ENCODE data around the gene ROM1.

Gene ROM1

DNA sequence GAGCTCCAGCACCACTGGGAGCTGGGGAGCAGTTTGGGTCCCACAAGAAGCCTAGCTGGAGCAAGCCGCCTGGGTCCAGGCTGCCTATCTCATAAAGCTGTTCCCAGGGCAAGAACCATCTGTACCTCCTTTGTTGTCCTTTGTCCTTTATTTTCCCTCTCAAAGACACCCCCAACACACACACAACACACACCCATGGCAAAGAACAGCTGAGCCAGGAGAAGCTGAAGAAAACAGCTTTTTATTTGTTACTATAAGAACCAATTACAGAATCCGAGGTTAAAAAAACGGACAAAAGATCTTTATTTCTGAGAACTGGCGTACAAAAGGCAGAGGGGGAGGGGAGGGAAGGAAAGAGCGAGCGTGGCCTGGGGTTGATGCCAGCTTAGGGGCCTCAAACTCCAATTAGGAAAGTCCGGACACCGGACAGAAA, 20.1 kb upstream of the ROM1 start:
- peak overlapping the region; percentile 88 for H3K27ac ChIP-seq (replicated peaks)
- no peaks in the 10 kb centered on the region for H3K27me3 ChIP-seq (ENCODE audit: insufficient read depth, poor library complexity, severe bottlenecking)
- TF ChIP-seq, protein P1, sequence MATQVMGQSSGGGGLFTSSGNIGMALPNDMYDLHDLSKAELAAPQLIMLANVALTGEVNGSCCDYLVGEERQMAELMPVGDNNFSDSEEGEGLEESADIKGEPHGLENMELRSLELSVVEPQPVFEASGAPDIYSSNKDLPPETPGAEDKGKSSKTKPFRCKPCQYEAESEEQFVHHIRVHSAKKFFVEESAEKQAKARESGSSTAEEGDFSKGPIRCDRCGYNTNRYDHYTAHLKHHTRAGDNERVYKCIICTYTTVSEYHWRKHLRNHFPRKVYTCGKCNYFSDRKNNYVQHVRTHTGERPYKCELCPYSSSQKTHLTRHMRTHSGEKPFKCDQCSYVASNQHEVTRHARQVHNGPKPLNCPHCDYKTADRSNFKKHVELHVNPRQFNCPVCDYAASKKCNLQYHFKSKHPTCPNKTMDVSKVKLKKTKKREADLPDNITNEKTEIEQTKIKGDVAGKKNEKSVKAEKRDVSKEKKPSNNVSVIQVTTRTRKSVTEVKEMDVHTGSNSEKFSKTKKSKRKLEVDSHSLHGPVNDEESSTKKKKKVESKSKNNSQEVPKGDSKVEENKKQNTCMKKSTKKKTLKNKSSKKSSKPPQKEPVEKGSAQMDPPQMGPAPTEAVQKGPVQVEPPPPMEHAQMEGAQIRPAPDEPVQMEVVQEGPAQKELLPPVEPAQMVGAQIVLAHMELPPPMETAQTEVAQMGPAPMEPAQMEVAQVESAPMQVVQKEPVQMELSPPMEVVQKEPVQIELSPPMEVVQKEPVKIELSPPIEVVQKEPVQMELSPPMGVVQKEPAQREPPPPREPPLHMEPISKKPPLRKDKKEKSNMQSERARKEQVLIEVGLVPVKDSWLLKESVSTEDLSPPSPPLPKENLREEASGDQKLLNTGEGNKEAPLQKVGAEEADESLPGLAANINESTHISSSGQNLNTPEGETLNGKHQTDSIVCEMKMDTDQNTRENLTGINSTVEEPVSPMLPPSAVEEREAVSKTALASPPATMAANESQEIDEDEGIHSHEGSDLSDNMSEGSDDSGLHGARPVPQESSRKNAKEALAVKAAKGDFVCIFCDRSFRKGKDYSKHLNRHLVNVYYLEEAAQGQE (IDR thresholded peaks at IDR 0.05; ENCODE audit: insufficient replicate concordance, low read depth): no peak
- 0 out of 2 replicates have a peak, but pooled peaks have one; percentile 23 for TF ChIP-seq POLR2AphosphoS5 (IDR thresholded peaks at IDR 0.05; ENCODE audit: low read depth)

DNA sequence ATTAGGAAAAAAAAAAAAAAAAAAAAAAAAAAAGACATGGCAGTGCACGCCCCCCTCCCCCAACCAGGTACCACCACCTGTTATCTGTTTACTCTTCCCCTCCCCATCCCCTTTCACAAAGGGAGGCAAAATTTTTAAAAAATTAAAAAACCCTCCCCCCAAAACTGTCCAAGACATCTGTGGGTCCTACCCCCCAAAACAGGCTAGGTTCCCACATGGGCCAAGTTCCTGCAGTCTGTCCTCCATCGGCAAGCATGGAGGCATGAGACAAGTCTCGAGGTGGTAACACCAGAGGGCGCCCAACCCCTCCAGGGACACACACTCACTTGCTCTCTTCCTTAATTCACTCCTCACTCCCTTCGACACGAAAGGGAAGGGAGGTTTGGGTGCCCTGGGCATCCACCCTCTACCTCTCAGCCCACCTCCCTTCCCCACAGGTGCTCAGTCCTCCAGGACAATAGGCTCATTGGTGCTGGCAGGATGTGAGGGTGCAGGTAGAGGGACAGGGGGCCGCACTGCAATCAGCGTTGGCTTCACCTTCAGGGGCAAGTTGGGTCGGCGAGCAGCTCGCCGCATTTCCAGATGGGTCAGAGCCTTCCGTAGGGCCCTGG, 19.5 kb upstream of the ROM1 start:
- DNase-seq (ENCODE audit: low read depth in 1 of 2, low spot score in 1 of 2): peak; percentile 79 to 93

More for the DNA sequence above, 20.1 kb upstream of the ROM1 start:
- DNase-seq (ENCODE audit: low read depth in 1 of 2, low spot score in 1 of 2): no peak
- no peak overlapping the region for H3K4me3 ChIP-seq (replicated peaks; ENCODE audit: insufficient read depth, low read length)

DNA sequence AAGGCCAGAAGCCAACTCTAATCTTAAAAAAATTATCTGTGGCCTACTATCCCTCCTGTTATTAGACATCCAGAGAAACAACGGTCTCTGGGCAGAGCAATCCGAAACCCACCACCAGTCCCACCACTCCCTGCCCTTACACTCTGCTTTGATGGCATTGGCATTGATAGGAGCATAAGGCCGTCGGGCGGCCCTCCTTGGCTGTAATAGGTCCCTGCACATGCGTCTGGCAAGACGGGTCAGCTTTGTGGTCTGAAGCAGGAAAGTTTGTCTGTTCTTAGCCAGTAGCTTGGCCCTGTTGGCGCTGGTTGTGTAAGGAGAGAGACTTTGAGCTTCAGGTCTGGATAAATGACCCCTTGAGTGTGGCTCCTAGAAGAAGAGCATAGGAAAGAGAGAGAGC, 17.9 kb upstream of the ROM1 start:
- no peak overlapping the region for H3K4me3 ChIP-seq (replicated peaks; ENCODE audit: insufficient read depth, low read length)
- no peak overlapping the region for H3K27ac ChIP-seq (replicated peaks)
- H3K27me3 ChIP-seq (ENCODE audit: insufficient read depth, poor library complexity, severe bottlenecking): no peaks in the 10 kb centered on the region
- no peak for DNase-seq (ENCODE audit: low read depth in 1 of 2, low spot score in 1 of 2)
- TF ChIP-seq SPI1 (IDR thresholded peaks at IDR 0.05; ENCODE audit: borderline replicate concordance, low read depth) (no peak), GABPA (IDR thresholded peaks at IDR 0.05; ENCODE audit: low read depth) (no peak), POLR2AphosphoS5 (IDR thresholded peaks at IDR 0.05; ENCODE audit: low read depth) (no peak)
- TF ChIP-seq, protein P2, sequence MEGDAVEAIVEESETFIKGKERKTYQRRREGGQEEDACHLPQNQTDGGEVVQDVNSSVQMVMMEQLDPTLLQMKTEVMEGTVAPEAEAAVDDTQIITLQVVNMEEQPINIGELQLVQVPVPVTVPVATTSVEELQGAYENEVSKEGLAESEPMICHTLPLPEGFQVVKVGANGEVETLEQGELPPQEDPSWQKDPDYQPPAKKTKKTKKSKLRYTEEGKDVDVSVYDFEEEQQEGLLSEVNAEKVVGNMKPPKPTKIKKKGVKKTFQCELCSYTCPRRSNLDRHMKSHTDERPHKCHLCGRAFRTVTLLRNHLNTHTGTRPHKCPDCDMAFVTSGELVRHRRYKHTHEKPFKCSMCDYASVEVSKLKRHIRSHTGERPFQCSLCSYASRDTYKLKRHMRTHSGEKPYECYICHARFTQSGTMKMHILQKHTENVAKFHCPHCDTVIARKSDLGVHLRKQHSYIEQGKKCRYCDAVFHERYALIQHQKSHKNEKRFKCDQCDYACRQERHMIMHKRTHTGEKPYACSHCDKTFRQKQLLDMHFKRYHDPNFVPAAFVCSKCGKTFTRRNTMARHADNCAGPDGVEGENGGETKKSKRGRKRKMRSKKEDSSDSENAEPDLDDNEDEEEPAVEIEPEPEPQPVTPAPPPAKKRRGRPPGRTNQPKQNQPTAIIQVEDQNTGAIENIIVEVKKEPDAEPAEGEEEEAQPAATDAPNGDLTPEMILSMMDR (IDR thresholded peaks at IDR 0.05; ENCODE audit: insufficient read depth, low read length): no peak
- TF ChIP-seq, protein P1 (IDR thresholded peaks at IDR 0.05; ENCODE audit: insufficient replicate concordance, low read depth): no peak

More for the DNA sequence above, 19.5 kb upstream of the ROM1 start:
- Histone ChIP-seq H3K27ac (replicated peaks) (no peak overlapping the region), H3K27me3 (ENCODE audit: insufficient read depth, poor library complexity, severe bottlenecking) (no peaks in the 10 kb centered on the region), H3K4me3 (replicated peaks; ENCODE audit: insufficient read depth, low read length) (no peak overlapping the region)
- TF ChIP-seq SPI1 (IDR thresholded peaks at IDR 0.05; ENCODE audit: borderline replicate concordance, low read depth) (peak; percentile 37; the same call in 1 of the 2 replicates), POLR2AphosphoS5 (IDR thresholded peaks at IDR 0.05; ENCODE audit: low read depth) (peak; percentile 46; the same call in 1 of the 2 replicates)
- TF ChIP-seq, protein P1 (IDR thresholded peaks at IDR 0.05; ENCODE audit: insufficient replicate concordance, low read depth): no peak
- TF ChIP-seq, protein P2 (IDR thresholded peaks at IDR 0.05; ENCODE audit: insufficient read depth, low read length): peak; percentile 75

Measured in HL-60 (cell line).